Fibroblast of peridontal ligament (primary cell): ENCODE measurements around the gene APOBEC3A.

Experiments
- DNase-seq: peaks from one replicate; pipeline ENCODE4 v3.0.0-alpha.2; 2010; ENCODE audit errors: extremely low read depth

The APOBEC3A gene

DNA sequence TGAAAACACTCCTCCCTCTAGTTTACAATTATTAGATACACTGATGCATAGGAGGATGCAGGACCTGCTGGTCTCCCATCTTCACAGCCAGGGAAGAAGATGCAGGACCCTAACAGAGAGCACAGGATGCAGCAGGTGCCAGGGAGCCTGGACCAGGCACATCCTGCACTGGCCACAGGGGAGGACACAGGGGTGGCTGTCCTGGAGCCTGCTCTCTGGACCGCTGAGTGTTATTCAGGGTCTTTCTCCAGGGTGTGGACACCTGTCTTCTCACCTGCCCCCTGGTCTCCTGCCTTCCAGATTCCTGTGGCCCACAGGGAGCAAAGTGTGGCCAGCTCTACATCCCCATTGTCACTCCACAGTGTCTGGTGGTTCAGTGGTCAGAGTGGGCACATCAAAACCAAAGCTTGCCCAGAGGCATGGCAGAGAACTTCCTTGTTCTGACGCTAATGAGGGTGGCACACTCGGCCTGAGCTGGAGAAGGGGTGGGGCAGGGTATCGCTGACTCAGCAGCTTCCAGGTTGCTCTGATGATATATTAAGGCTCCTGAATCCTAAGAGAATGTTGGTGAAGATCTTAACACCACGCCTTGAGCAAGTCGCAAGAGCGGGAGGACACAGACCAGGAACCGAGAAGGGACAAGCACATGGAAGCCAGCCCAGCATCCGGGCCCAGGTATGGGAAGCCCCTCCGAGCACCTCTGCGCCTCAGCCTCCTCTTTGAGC is at the start of gene APOBEC3A:
Gene APOBEC3A, plus strand, starts transcription at position 564 of the 725 bp plus-strand sequence. Its CDS starts 83 bp downstream, at position 647.
- DNase-seq = no peak

DNA sequence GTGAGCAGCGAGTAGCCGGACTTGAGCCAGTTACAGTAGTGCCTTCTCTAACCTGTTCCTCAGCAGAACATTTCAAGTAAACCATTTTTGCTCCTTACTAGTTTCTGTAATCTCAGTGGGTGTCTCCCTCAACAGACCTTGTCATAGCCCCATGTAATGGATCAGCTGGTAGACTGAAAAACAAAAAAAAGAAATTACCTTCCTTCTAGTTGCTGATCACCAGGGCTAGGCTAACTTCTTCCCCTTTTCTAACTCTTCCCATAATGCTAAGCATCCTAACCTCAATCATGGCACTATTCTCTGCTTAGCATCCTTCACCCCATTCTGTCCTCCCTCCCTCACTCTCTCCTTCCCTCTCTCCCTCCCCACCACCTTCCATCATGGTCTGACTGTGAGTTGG is 49.6 kb upstream of the APOBEC3A start:
- no peak for DNase-seq

DNA sequence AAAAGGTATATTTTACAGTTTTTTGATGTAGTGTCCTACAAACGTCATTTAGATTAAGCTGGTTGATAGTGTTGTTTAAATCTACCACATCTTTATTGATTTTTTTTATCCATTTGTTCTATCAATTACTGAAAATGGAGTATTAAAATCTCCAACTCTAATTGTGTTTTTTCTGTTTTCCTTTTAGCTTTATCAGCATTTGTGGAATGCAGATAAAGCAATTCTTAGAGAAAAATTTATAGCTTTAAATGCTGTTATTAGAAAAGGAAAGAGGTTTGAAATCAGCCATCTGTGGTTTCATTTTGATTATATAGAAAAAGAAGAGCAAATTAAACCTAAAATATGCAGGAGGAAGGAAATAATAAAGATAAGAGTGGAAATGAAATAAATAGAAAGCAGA is 46.0 kb upstream of the APOBEC3A start:
- DNase-seq = no peak

DNA sequence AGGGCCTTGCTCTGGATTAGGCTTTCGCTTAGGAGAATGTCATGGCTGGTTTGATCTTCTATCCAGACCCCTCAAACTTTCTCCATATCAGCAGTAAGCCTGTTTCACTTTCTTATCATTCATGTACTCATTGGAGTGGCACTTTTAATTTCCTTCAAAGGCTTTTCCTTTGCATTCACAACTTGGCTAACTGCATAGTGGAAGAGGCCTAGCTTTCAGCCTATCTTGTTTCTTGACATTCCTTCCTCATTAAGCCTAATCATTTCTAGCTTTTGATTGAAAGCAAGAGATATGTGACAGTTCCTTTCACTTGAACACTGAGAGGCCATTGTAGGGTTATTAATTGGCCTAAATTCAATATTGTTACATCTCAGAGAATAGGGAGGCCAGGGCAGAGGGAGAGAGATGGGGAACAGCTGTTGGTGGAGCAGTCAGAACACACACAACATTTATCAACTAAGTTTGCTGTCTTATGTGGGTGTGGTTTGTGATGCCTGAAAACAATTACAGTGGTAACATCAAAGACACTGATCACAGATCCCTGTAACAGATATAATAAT is 37.7 kb upstream of the APOBEC3A start:
- DNase-seq = no peak

DNA sequence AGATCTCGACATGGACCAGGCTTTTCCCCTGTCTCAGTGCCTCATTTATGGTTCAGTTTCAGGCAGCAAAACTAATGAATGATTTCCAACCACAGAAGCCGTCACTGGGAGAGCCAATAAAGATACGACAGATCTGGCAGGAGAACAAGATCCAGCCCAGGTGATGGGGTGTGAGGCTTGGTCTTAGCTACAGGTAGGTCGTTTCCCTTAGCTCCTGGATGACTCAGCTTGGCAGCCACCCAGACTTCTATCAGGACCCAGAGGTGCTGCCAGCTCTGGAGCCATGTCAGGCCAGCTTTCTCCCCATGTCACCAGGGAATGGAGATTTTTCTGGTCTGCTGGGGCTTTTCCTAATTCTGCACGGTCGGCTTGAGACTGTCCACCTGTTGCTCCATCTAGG is 36.3 kb upstream of the APOBEC3A start:
- no peak for DNase-seq

DNA sequence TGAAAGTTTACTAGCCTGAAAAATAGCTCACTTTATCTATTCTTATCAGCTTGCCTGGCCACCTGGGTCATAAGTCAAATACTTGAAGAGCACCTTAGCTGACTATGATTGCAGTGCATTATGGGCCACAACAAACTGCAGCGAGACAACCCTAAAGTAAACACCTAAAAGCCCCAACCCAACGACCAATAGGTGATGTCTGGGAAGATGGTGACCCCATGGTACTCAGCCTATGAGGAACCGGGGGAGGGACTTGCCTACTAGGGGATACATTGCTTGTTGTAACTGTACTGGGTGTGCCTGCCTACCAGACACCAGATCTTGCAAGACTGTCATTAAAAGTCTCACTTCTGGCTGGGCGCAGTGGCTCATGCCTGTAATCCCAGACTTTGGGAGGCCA is 35.6 kb upstream of the APOBEC3A start:
- DNase-seq = no peak

GRCh38 chr22:38923463-38924346 is 33.7 kb upstream of the APOBEC3A start:
- DNase-seq = peak; percentile 88

GRCh38 chr22:38924347-38924952 is 33.0 kb upstream of the APOBEC3A start:
- peak; percentile 97 for DNase-seq

DNA sequence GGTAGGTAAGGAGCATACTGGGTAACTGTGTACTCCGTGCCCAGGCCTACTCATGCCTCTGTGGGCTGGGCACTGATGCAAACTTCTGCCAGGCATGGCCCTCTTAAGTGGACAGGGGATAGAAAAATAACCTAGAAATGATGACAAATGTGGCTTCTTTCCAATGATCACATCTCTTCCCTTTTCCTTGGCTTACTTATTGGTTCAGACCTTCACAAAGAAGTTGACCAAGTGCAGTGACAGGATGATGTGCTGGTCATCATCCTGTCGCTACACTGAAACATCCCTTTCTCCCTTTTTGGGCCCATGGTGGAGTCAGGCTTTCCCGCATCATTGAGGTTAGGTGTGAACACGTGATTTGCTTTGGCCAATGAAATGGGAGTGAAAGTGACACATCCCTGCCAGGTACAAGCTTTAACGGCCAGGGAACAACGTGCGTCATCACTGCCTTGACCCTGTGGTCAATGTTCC is 31.8 kb upstream of the APOBEC3A start:
- DNase-seq = peak; percentile 8

GRCh38 chr22:38927033-38927781 is 30.2 kb upstream of the APOBEC3A start:
- DNase-seq = peak; percentile 31

DNA sequence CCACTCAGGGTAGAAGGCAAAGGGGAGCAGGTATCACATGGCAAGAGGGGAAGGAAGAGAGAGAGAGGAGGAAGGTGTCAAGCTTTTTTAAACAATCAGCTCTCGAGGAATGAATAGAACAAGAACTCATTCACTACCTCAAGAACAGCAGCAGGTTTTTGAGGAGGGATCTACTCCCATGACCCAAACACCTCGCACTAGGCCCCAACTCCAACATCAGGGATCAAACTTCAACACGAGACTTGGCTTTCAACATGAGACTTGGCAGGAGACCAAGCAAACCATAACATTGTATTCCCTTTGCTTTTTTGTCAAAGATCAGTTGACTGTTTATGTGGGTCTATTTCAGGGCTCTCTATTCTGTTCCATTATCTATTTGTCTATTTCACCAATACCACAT is 26.9 kb upstream of the APOBEC3A start:
- DNase-seq = no peak

GRCh38 chr22:38935023-38935422 is 22.4 kb upstream of the APOBEC3A start:
- no peak for DNase-seq

DNA sequence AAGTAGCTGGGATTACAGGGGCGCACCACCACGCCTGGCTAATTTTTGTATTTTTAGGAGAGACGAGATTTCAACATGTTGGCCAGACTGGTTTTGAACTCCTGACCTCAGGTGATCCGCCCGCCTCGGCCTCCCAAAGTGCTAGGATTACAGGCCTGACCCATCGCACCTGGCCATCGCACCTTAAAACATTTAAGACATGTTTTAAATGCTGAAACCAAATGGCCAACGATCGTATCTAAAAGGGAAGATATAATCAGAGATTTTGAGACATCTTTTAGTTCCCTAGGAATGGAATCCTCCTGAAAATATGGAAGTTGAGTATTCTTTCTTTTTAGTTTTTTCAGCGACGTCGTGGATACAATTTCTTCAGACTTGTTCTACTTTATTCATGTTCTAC is 21.8 kb upstream of the APOBEC3A start:
- no peak for DNase-seq

DNA sequence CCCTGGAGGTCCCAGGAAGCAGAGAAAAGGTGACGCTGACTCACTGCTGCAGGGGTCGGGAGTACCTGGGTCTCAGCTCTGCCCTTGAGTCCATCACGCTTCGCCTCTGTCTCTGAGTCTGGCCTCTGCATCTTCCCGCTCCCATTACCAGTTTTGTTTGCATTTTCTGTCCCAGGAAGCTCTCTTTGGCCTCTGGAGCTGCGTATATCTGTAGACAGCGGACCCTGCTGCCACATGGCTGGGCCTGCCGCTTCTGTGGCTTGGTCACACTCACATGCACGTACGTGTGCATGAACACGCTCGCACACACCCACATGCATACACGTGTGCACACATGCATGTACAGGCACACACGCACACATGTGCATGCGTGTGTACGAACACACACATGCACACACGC is 20.8 kb upstream of the APOBEC3A start:
- no peak for DNase-seq

DNA sequence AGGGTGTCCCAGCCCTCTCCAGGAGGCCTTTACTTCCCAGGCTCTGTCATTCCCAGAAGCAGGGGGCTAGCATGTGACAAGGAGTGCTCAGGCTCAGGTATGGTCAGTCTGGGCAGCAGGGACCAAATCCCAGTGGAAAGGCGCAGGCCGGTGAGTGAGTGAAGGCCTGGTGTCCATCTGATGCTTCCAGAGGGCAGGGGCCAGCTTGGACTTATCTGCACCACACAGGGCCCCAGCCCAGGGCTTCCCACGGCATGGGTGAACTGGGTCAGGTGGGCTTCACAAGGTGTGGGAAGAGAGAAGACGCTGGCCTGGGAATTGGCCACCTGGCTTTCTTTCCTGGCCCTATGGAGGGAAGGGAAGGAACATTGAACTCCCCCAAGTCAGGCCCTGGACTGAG is 20.4 kb upstream of the APOBEC3A start:
- DNase-seq = no peak

GRCh38 chr22:38937541-38937940 is 19.9 kb upstream of the APOBEC3A start:
- no peak for DNase-seq

DNA sequence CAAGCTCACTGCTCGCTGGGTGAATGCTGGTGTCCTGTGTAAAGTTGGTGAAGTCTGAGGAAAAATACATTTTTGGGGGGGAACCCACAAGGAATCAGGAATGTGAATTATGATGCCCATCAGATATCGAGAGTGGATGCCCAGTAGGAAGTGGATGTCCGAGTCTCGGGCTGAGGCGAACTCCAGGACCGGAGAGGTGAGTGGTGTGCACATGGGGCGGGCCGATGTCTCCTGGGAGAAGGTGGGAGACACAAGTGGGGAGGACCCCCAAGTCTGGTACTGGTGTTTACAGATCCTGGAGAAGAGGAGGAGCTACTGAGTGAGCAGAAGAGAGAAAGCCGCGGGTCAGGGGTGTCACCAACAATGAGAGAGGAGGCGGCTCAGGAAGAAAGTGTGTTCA is 19.2 kb upstream of the APOBEC3A start:
- DNase-seq = no peak

DNA sequence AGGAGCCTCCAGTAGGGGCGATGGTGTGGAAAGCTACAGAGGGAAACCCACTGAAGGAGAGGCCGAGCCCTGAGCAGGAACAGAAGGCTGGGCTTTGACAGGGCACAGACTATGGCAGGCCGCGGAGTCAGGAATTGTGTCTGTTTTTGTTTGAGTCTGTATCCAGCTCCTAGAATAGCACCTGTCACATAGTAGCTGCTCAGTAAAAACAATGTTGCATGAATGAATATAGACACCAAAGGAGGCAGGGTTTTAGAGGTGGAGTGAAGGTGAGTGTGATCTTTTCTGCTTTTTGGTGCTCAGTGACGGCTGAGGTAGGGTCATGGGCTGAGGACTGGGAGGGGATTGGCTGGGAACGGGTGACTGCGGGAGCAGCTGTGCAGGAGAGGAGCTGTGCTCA is 18.5 kb upstream of the APOBEC3A start:
- no peak for DNase-seq

DNA sequence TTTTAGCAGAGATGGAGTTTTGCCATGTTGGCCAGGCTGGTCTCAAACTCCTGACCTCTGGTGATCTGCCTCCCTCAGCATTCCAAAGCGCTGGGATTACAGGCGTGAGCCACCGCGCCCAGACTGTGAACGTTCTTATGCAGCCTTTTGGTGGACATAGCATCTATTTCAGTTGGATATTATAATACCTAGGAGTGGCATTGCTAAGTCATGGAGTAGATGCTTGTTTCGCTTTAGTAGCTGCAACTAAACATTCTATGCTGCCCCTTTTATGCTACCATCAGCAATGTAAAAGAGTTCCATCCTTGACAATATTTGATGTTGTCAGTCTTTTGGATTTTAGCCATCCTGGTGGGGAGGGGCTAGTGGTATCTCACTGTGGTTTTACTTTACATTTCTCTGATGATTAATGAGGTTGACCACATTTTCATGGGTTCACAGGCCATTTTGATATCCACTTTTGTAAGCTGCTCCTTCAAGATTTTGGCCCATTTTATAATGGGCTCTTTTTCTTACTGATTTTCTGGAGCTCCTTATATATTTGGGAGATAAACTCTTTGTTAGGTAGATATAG is 16.5 kb upstream of the APOBEC3A start:
- DNase-seq = no peak

DNA sequence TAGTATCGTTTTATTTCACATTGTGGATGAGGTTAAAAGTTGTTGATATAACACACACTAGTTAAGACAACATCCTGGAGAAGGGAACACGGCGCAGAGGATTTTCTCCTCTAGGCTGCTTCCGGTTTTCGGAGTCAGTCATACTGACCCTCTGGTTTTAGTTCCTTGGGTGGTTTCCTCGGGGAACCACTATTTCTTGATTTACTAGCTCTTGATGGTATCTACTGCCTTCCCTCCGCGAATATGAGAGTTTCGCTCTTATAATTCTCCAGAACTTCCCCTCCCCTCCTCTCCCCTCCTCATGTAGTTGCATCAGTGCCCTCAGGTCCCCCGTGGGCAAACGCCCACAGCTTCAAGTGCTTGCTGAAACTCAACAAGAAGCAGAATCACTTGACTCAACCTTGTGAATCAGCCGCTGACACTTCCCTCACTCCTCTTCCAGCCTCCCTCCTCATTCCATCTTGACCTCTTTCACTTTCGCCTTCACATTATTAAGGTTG is 15.9 kb upstream of the APOBEC3A start:
- DNase-seq = no peak

DNA sequence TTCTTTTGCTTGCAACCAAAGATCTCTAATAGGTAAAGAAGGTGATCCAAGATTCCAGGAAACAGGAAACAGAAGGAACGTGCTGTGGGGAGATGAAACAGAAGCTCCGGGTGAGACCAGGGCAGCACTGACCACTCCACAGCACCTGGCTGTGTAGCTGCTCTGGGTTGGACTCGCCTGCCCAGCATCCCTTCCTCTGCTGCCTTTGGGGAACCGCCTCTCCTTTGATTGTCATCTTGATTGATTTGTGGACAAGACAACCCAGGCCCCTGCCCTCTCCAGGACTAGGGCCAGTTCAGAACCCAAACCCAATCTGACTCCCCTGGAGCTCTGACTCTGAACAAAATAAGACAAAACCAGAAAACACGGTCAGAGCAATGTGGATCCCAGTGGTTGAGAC is 14.7 kb upstream of the APOBEC3A start:
- DNase-seq = no peak
